HUES64 (cell line): Measurements from ENCODE around the gene OR10G7.
"Not testable (repeated sequence)": the region's sequence is repeated elsewhere in the genome, so short reads cannot be mapped to it uniquely, and the experiment has no call there.

Experiments
- H3K27ac ChIP-seq: 2 replicates; pipeline ENCODE4 v1.7.0; 2013; ENCODE audit warnings: low read depth, low read length, inconsistent platforms
- H3K27me3 ChIP-seq: 2 replicates; pipeline ENCODE4 v1.6.1; 2013; ENCODE audit warnings: mild to moderate bottlenecking, low read length; ENCODE audit not compliant: insufficient read depth
- H3K36me3 ChIP-seq: 2 replicates; pipeline ENCODE4 v1.6.1; 2013; ENCODE audit warnings: mild to moderate bottlenecking, low read length; ENCODE audit not compliant: insufficient read depth
- H3K4me1 ChIP-seq: 2 replicates; pipeline ENCODE4 v1.6.1; 2013; ENCODE audit warnings: mild to moderate bottlenecking, low read length, moderate library complexity; ENCODE audit not compliant: insufficient read depth
- H3K4me3 ChIP-seq: 2 replicates; pipeline ENCODE4 v1.5.1; 2013; ENCODE audit warnings: mild to moderate bottlenecking, low read length, moderate library complexity
- H3K9ac ChIP-seq: 2 replicates; pipeline ENCODE4 v1.6.1; 2013; ENCODE audit warnings: mild to moderate bottlenecking, low read depth, low read length
- H3K9me3 ChIP-seq: 2 replicates; pipeline ENCODE4 v1.6.1; 2013; ENCODE audit warnings: low read depth, low read length; ENCODE audit not compliant: insufficient read depth
- WGBS: fragments of 150-250, 120-280 bp; methylation state at CpG from one replicate; pipeline ENCODE4 v1.1.7; 2013; ENCODE audit warnings: missing lambda C conversion rate; 5-methylcytosine and 5-hydroxymethylcytosine counted together

OR10G7 gene

GRCh38 chr11:124036666-124037065 is 4.5 kb downstream of the OR10G7 start:
- no peak overlapping the region for H3K27ac ChIP-seq
- H3K36me3 ChIP-seq = no peaks in the 10 kb centered on the region
- H3K4me1 ChIP-seq = peaks cover 7% of the 10 kb centered on the region; the same call in 1 of the 2 replicates
- H3K4me3 ChIP-seq = no peak overlapping the region
- H3K9ac ChIP-seq = no peak overlapping the region
- no peaks in the 10 kb centered on the region for H3K9me3 ChIP-seq
- H3K27me3 ChIP-seq = no peaks in the 10 kb centered on the region
- 100% methylated on average over 1 of the region's 1 CpG for WGBS

GRCh38 chr11:124026498-124026897 is 14.6 kb downstream of the OR10G7 start, which contains the start of gene OR10G8:
Gene OR10G8 (plus strand): TSS chr11:124026798. CDS start chr11:124029623, 2,825 bp downstream.
- H3K27me3 ChIP-seq = no peaks in the 10 kb centered on the region
- H3K9ac ChIP-seq = no peak within 1 kb of the TSS
- no peak within 1 kb of the TSS for H3K27ac ChIP-seq
- H3K4me3 ChIP-seq = no peak within 1 kb of the TSS
- H3K36me3 ChIP-seq = no peaks in the 10 kb centered on the region
- WGBS = 88% methylated on average over 1 of the region's 2 CpGs
- no peaks in the 10 kb centered on the region for H3K9me3 ChIP-seq
- 0 out of 2 replicates have a peak, but pooled peaks cover 3% of the 10 kb centered on the region for H3K4me1 ChIP-seq

GRCh38 chr11:124015837-124016236 is 25.3 kb downstream of the OR10G7 start:
- not testable (repeated sequence) for H3K4me3 ChIP-seq, H3K27ac ChIP-seq, H3K4me1 ChIP-seq, H3K9me3 ChIP-seq, H3K27me3 ChIP-seq, H3K36me3 ChIP-seq, H3K9ac ChIP-seq
- 89% methylated on average over 4 of the region's 9 CpGs for WGBS

GRCh38 chr11:124012697-124013096 is 28.4 kb downstream of the OR10G7 start, which contains the start of gene OR10G4:
Gene OR10G4 (plus strand): TSS chr11:124012997. CDS start chr11:124015575, 2,578 bp downstream.
- Histone ChIP-seq H3K9ac (no peak within 1 kb of the TSS), H3K4me3 (no peak within 1 kb of the TSS), H3K27me3 (no peaks in the 10 kb centered on the region), H3K4me1 (peaks cover 4% of the 10 kb centered on the region; the same call in 1 of the 2 replicates), H3K9me3 (no peaks in the 10 kb centered on the region), H3K36me3 (no peaks in the 10 kb centered on the region), H3K27ac (no peak within 1 kb of the TSS)
- WGBS = 88% methylated on average over 2 of the region's 2 CpGs

GRCh38 chr11:123995119-123995518 is 46.0 kb downstream of the OR10G7 start, which contains the start of gene OR10G6:
Gene OR10G6 (minus strand): TSS chr11:123995161. CDS start chr11:123995161, 0 bp downstream.
- H3K36me3 ChIP-seq = no peaks in the 10 kb centered on the region
- H3K27ac ChIP-seq = no peak within 1 kb of the TSS
- H3K27me3 ChIP-seq = no peaks in the 10 kb centered on the region
- H3K9me3 ChIP-seq = no peaks in the 10 kb centered on the region
- no peak within 1 kb of the TSS for H3K4me3 ChIP-seq
- no peak within 1 kb of the TSS for H3K9ac ChIP-seq
- 91% methylated on average over 1 of the region's 1 CpG for WGBS
- H3K4me1 ChIP-seq = 0 out of 2 replicates have a peak, but pooled peaks cover 5% of the 10 kb centered on the region
